DMS79 treated with DMSO at 0.1 percent for 48 hours (cell line): ENCODE results near the gene TTBK2.
"Not testable (repeated sequence)": the region's sequence is repeated elsewhere in the genome, so short reads cannot be mapped to it uniquely, and the experiment has no call there.

Experiments used
- DNase-seq: peaks from one replicate; lab custom pipeline; 2025; lab: John Stamatoyannopoulos, UW

TTBK2 gene

GRCh38 chr15:42920519-42921341 lies at the start of gene TTBK2:
Gene TTBK2 (minus strand): TSS chr15:42920778. CDS start chr15:42878617, 42,161 bp downstream.
- DNase-seq: peak; percentile 92

- no peak for DNase-seq
Measured at GRCh38 chr15:42964476-42964875, 43.9 kb upstream of the TTBK2 start.

GRCh38 chr15:42955518-42955917 lies 34.9 kb upstream of the TTBK2 start:
- DNase-seq: no peak

DNA sequence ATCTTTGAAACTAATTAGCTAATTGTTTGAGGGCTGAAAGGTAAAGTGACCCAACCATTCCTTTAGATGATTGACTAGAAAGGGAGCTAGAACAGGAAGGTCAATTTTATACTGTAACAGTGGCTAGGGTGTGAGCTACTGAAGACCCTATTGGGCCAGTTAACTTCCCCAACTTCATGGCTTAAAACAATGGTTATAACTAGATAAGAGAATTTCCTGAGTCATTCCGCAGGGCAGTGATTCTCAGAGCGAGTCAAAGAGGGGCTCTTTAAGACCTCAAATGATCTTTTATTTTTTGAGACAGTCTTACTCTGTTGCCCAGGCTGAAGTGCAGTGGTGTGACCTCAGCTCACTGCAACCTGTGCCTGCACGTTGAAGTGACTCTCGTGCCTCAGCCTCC lies 33.7 kb upstream of the TTBK2 start:
- DNase-seq: no peak

GRCh38 chr15:42948898-42949297 lies 28.3 kb upstream of the TTBK2 start:
- DNase-seq: not testable (repeated sequence)

- DNase-seq: no peak
Measured at GRCh38 chr15:42940527-42940926, 19.9 kb upstream of the TTBK2 start.

DNA sequence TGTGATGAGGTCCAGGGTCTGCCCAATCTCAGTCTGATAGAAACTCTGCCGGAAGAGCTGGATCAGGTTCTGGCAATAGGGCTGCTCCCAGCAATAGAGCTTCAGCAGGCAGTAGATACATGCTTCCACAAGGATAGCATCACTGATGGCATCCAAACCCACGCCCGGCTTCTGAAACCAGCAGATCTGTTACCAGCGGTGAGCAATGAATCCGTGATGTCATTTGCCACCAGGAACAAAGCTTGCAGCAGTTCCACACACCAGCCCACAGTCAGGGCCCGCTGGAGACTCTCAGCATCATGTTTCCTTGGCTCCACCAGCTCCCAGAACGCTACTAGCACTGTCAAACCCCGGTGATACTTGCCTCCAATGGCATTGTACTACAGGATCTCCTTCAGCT lies 19.3 kb upstream of the TTBK2 start:
- DNase-seq: no peak

- no peak for DNase-seq
Measured at GRCh38 chr15:42937143-42937542, 16.6 kb upstream of the TTBK2 start.

- DNase-seq: no peak
Measured at GRCh38 chr15:42933886-42934667, 13.5 kb upstream of the TTBK2 start.

DNA sequence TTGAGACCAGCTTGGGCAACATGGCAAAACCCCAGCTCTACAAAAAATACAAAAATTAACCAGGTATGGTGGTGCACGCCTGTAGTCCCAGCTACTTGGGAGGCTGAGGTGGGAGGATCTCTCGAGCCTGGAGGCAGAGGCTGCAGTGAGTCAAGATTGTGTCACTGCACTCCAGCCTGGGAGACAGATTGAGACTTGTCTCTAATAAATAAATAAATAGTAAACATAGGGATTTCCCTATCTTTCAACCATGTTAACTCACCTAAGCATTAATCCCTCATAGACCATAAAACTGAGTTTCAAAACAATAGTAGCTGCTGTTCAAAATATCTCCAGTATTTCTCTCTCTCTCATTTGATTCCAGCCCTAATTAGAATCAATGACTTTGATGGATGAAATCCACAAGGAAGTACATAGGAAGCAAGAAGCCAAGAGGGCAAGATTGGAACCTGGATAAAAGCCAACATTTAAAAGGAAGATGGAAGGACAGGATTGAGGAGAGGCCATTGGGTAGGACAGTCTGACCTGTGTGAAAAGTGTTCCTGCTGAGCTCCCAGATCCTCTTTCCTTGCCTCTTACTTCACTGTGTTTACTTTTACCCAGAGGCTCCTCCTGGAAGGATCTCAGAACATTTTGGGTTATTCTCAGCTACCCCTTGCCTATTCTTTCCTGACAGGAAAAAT lies 12.4 kb upstream of the TTBK2 start:
- DNase-seq: no peak

DNA sequence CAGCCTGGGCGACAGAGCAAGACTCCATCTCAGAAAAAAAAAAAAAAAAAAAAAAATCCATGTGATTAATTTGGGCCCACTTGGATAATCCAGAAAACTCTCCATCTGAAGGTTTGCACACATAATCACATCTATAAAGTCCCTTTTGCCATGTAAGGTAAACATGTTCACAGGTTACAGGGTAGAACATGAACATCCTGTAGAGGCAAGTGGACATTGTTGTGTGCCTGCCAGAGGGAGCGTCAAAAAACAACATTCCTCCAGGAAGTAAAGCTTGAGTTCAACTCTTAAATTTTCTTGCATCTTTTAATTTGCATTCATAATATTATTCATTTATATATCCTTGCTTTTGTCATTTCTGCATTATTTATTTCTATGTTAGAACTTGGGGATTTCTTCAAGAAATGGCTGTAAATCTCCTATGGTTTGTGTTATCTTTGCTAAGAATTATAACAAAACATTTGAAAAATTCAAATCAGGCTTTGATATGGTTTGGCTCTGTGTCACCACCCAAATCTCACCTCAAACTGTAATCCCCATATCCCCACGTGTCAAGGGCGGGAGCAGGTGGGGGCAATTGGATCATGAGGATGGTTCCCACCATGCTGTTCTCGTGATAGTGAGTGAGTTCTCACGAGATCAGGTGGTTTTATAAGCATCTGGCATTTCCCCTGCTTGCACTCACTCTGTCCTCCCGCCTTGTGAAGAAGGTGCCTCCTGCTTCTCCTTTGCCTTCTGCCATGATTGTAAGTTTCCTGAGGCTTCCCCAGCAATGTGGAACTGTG lies 11.3 kb upstream of the TTBK2 start:
- DNase-seq: no peak

GRCh38 chr15:42929306-42929848 lies 8.8 kb upstream of the TTBK2 start:
- DNase-seq: no peak

DNA sequence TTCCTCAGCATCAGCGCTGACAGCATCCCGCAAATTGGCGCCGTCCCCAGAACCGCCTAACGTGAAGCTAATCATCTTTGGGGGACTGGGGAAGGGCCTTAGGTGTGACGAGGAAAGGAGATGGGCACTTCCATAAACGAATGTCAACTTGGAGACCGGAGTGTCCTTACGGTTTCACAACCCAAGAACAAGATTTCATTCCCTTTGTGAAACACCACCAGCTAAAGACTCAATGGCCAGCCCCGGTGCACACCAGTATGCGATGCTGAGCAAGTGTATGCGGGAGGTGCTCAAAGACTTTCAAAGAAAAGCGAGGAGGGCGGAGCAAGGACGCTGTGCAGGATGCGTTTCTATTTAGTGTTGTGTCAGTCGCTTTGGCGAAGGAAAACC lies 759 bp upstream of the TTBK2 start:
- DNase-seq: no peak

DNA sequence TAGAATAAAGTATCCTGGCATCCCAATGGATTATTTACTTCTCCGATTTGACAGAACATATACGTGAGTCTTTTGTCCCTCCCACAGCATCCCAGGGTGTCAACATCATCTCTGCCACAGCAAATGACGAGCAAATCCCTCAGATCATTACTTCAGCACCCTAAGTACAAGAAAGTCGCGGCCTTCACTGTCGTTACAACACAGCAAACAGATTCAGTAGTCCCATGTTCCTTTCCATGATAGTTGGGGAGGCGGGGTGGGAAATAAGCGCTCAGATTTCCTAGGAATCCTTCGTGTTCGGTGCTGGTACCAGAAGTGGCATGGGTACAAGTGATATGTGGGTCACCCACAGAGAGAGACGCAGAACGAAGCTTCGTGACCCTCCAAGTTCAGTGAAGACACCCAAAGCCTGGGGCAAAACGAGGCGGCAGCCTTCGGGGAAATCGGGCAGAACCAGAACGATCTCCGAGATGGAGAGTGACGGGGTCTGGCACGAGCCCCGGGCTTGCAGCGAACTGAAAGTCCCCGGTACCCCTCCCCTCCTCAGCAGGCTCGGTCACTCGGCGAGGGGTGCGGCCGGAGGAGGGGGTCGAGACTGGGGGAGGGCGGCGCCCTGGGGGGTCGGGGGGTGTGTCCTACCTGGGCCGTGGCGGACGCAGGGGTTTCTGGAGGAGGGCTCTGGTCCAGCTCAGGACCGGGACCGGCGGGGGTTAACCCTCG lies 619 bp downstream of the TTBK2 start:
- DNase-seq: peak; percentile 9

GRCh38 chr15:42919308-42919707 lies 1.3 kb downstream of the TTBK2 start:
- no peak for DNase-seq

GRCh38 chr15:42918047-42918446 lies 2.5 kb downstream of the TTBK2 start:
- DNase-seq: no peak

GRCh38 chr15:42915654-42916315 lies 4.8 kb downstream of the TTBK2 start:
- no peak for DNase-seq

DNA sequence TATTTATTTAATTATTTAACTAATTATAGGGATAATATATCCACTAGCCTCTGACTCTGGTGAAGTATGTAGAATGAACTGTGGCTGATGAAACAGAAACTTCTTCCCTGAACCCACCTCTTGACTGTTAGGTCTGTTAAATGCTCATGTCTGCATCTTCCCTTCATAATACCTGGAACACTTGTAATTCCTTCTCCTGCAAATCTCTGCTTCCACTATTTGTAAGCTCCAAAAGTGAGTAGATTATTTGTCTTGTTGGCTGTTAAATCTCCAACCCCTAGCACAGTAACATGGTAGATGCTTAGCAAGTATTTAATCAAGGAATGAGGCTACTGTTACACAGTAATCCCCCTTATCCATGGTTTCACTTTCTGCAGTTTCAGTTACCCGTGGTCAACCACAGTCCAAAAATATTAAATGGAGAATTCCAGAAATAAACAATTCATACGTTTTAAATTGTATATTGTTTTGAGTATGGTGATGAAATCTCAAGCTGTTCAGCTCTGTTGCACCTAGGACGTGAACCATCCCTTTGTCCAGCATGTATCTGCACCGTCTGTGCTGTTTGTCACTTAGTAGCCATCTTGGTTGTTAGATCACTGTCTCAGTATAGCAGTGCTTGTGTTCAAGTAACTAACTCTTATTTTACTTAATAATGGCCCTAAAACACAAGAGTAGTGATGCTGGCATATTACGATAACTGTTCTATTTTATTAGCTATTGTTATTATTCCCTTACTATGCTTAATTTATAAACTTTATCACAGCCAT lies 5.7 kb downstream of the TTBK2 start:
- DNase-seq: peak; percentile 37

DNA sequence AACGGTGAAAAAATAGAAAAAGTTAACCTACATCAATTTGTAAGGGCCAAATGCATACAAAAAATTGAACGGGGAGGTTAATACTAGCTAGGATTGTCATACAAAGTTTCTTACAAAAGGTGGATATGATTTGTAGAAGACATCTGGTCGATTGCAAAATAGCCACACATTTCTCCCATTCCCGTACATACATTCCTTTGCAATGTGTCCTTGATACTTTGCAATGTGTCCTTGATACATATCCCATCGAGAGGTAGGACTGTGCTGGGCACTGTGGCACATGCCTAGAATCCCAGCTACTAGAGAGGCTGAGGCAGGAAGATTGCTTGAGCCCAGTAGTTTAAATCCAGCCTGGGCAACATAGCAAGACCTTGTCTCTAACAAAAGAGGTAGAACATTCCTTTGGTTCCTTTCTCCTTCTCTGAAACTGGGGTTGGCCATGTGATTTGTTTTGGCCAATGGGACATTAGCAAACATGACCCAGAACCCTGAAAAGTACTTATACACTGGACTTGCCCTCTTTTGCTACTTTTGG lies 9.5 kb downstream of the TTBK2 start:
- DNase-seq: no peak
